HepG2 (cell line): ENCODE measurements around the gene GNAL.

Source experiments
- CHD2 ChIP-seq: IDR thresholded peaks from 2 replicates; pipeline ENCODE4 v1.6.1; 2011; ENCODE audit warnings: low read depth, low read length, improper control_type of control experiment
- HOXD1 ChIP-seq: sonication (generic); formaldehyde crosslinking; IDR thresholded peaks from 2 replicates; pipeline ENCODE4 v1.5.0; 2020; ENCODE audit warnings: missing genetic modification reagents
- MXI1 ChIP-seq: IDR thresholded peaks from 3 replicates; pipeline ENCODE4 v1.6.1; 2012; ENCODE audit warnings: low read depth, low read length, inconsistent platforms, borderline replicate concordance
- TF ChIP-seq, protein P1 (sequence below): sonication (generic); formaldehyde crosslinking; IDR thresholded peaks from 2 replicates; pipeline ENCODE4 v1.4.0; 2020; ENCODE audit warnings: missing genetic modification reagents; ENCODE audit errors: not compliant biosample characterization
- TF ChIP-seq, protein P2 (sequence below): sonication (generic); formaldehyde crosslinking; IDR thresholded peaks from 2 replicates; pipeline ENCODE4 v1.5.0; 2020; ENCODE audit warnings: mild to moderate bottlenecking, missing genetic modification reagents, moderate library complexity

DNA sequence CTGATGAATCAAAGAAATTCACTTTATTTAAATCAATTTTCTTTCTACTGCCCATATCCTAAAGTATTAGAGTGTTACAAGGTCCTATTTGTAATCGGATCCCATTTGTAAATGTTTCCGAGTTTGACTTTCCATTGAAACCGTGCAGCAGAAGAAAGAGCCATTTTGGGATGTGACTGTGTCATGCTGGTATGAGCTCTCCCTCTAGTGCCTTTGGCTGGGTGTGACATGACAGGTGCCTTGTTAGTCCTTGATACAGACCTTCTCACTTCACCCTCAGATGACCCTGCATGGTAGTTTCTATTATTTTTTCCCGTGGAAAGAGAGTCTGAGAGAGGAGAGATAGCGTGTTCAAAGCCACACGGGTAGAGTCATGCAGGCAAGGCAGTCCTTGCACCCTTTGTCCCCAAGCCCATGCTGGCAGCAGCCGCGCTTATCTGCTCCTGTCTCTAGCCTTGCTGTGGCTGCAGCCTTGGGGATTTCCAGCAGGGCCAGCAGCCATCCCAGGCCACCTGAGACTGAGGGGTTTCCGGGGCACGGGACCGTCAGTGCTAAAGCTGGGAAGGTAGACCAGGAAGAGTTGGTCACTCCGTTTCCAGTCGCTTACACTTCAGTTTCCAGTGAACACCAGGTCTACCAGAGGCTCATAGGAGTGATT, 183.5 kb downstream of the GNAL start:
- TF ChIP-seq, protein P1, sequence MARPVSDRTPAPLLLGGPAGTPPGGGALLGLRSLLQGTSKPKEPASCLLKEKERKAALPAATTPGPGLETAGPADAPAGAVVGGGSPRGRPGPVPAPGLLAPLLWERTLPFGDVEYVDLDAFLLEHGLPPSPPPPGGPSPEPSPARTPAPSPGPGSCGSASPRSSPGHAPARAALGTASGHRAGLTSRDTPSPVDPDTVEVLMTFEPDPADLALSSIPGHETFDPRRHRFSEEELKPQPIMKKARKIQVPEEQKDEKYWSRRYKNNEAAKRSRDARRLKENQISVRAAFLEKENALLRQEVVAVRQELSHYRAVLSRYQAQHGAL (CRISPR knock-in tag) = no peak
- TF ChIP-seq MXI1 (no peak), HOXD1 (CRISPR knock-in tag) (no peak), CHD2 (no peak)
- TF ChIP-seq, protein P2, sequence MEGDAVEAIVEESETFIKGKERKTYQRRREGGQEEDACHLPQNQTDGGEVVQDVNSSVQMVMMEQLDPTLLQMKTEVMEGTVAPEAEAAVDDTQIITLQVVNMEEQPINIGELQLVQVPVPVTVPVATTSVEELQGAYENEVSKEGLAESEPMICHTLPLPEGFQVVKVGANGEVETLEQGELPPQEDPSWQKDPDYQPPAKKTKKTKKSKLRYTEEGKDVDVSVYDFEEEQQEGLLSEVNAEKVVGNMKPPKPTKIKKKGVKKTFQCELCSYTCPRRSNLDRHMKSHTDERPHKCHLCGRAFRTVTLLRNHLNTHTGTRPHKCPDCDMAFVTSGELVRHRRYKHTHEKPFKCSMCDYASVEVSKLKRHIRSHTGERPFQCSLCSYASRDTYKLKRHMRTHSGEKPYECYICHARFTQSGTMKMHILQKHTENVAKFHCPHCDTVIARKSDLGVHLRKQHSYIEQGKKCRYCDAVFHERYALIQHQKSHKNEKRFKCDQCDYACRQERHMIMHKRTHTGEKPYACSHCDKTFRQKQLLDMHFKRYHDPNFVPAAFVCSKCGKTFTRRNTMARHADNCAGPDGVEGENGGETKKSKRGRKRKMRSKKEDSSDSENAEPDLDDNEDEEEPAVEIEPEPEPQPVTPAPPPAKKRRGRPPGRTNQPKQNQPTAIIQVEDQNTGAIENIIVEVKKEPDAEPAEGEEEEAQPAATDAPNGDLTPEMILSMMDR = peak; percentile 88
